Skin epidermis (tissue), 12 donors: Measurements from ENCODE around the gene DNASE2B.

Experiments used
- H3K27ac ChIP-seq, 21 experiments: fragments of 200-600 bp; sonication (generic) in 11 of 21; one replicate each; pipeline ENCODE4 v1.5.0; 2020; ENCODE audit warnings: mild to moderate bottlenecking in 3 of 21, inconsistent platforms in 2 of 21, moderate library complexity in 2 of 21
- H3K4me3 ChIP-seq, 7 experiments: fragments of 200-600 bp; sonication (generic) in 2 of 7; one replicate each; pipeline ENCODE4 v1.5.0; 2020; ENCODE audit warnings: inconsistent platforms in 2 of 7, mild to moderate bottlenecking in 2 of 7, moderate library complexity in 1 of 7

The DNASE2B gene

GRCh38 chr1:84398175-84399155 lies at the start of gene DNASE2B:
Gene DNASE2B (plus strand): TSS chr1:84398484. CDS start chr1:84398565, 81 bp downstream.
- no peak within 1 kb of the TSS for H3K27ac ChIP-seq

GRCh38 chr1:84348759-84349158 lies 49.5 kb upstream of the DNASE2B start:
- H3K27ac ChIP-seq: no peak overlapping the region
- H3K4me3 ChIP-seq: no peak overlapping the region

More at GRCh38 chr1:84398175-84399155, at the start of gene DNASE2B:
- no peak within 1 kb of the TSS for H3K4me3 ChIP-seq

- Histone ChIP-seq H3K27ac (no peak overlapping the region), H3K4me3 (no peak overlapping the region)
These were observed 48.2 kb upstream of the DNASE2B start for GRCh38 chr1:84350104-84350503.

GRCh38 chr1:84350550-84350949 lies 47.7 kb upstream of the DNASE2B start:
- H3K27ac ChIP-seq: no peak overlapping the region

GRCh38 chr1:84352298-84353106 lies 45.8 kb upstream of the DNASE2B start:
- Histone ChIP-seq H3K4me3 (no peak overlapping the region), H3K27ac (peak overlapping the region in 1 of 21 experiments; percentile 20)

More at GRCh38 chr1:84350550-84350949, 47.7 kb upstream of the DNASE2B start:
- no peak overlapping the region for H3K4me3 ChIP-seq

GRCh38 chr1:84353695-84354094 lies 44.6 kb upstream of the DNASE2B start:
- H3K27ac ChIP-seq: no peak overlapping the region
- H3K4me3 ChIP-seq: no peak overlapping the region

GRCh38 chr1:84355556-84355955 lies 42.7 kb upstream of the DNASE2B start:
- H3K27ac ChIP-seq: no peak overlapping the region

GRCh38 chr1:84356881-84357280 lies 41.4 kb upstream of the DNASE2B start:
- Histone ChIP-seq H3K4me3 (no peak overlapping the region), H3K27ac (no peak overlapping the region)

More at GRCh38 chr1:84355556-84355955, 42.7 kb upstream of the DNASE2B start:
- H3K4me3 ChIP-seq: no peak overlapping the region

GRCh38 chr1:84358695-84359094 lies 39.6 kb upstream of the DNASE2B start:
- Histone ChIP-seq H3K27ac (no peak overlapping the region), H3K4me3 (no peak overlapping the region)

GRCh38 chr1:84360316-84360715 lies 38.0 kb upstream of the DNASE2B start:
- H3K27ac ChIP-seq: no peak overlapping the region

GRCh38 chr1:84361796-84362195 lies 36.5 kb upstream of the DNASE2B start:
- H3K27ac ChIP-seq: no peak overlapping the region
- H3K4me3 ChIP-seq: no peak overlapping the region

More at GRCh38 chr1:84360316-84360715, 38.0 kb upstream of the DNASE2B start:
- H3K4me3 ChIP-seq: no peak overlapping the region

- H3K27ac ChIP-seq: peak overlapping the region in 4 of 21 experiments; percentile 32 to 70 (median 46)
These were observed 35.3 kb upstream of the DNASE2B start for GRCh38 chr1:84363019-84363418.

GRCh38 chr1:84363622-84364021 lies 34.7 kb upstream of the DNASE2B start:
- no peak overlapping the region for H3K4me3 ChIP-seq
- H3K27ac ChIP-seq: peak overlapping the region in 1 of 21 experiments; percentile 32

More at GRCh38 chr1:84363019-84363418, 35.3 kb upstream of the DNASE2B start:
- H3K4me3 ChIP-seq: no peak overlapping the region

GRCh38 chr1:84365225-84366221 lies 32.8 kb upstream of the DNASE2B start:
- H3K4me3 ChIP-seq: no peak overlapping the region
- H3K27ac ChIP-seq: peak overlapping the region in 9 of 21 experiments; percentile 12 to 75 (median 53)

- Histone ChIP-seq H3K4me3 (no peak overlapping the region), H3K27ac (peak overlapping the region in 6 of 21 experiments; percentile 12 to 75 (median 60))
These were observed 31.5 kb upstream of the DNASE2B start for GRCh38 chr1:84366786-84367185.

GRCh38 chr1:84367219-84367618 lies 31.1 kb upstream of the DNASE2B start:
- Histone ChIP-seq H3K27ac (peak overlapping the region in 2 of 21 experiments; percentile 29 to 58), H3K4me3 (no peak overlapping the region)

GRCh38 chr1:84368441-84368840 lies 29.8 kb upstream of the DNASE2B start:
- Histone ChIP-seq H3K27ac (no peak overlapping the region), H3K4me3 (no peak overlapping the region)

- no peak overlapping the region for H3K4me3 ChIP-seq
- H3K27ac ChIP-seq: no peak overlapping the region
These were observed 28.0 kb upstream of the DNASE2B start for GRCh38 chr1:84370266-84370665.

- no peak overlapping the region for H3K27ac ChIP-seq
- H3K4me3 ChIP-seq: no peak overlapping the region
These were observed 27.4 kb upstream of the DNASE2B start for GRCh38 chr1:84370831-84371394.
